Measurements from ENCODE around the gene UBA5. TPM values are rescaled to one million over a fixed set of nuclear protein-coding genes. Genes with fewer than 3 reads are reported as not detected.
"Not testable (repeated sequence)": the region's sequence is repeated elsewhere in the genome, so short reads cannot be mapped to it uniquely, and the experiment has no call there.

The UBA5 gene
- total RNA-seq (2014; rRNA removed; shearing (Covaris generic)): 40.6 and 46.3 TPM in 2 replicates

GRCh38 chr3:132660052-132660810 is at the start of gene UBA5:
Gene UBA5, plus strand, starts transcription at chr3:132660329. Its CDS starts 209 bp downstream, at chr3:132660538.
- peak; percentile 76 for DNase-seq (ENCODE audit: low read depth)

- not testable (repeated sequence) for DNase-seq (ENCODE audit: low read depth)
Observed at GRCh38 chr3:132615301-132615700, 44.8 kb upstream of the UBA5 start.

DNA sequence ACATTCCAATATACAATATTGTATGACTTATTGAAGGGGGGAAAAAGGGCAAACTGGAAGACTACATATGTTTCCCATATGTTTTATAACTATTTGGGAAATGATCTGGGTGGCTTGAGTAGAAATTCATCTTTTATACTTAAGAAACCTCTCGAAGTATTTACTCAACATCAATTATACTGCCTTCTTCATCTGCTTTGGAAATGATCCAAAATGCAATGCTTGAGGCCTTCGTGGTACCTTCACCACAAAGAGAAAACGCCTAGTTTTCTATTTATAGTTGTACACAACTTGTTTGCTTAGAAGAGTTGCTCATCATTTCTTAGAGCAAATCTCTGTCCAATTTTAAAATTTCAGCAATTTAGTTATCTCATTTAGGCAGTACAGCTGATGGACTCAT is 44.2 kb upstream of the UBA5 start:
- DNase-seq (ENCODE audit: low read depth): peak; percentile 48

DNA sequence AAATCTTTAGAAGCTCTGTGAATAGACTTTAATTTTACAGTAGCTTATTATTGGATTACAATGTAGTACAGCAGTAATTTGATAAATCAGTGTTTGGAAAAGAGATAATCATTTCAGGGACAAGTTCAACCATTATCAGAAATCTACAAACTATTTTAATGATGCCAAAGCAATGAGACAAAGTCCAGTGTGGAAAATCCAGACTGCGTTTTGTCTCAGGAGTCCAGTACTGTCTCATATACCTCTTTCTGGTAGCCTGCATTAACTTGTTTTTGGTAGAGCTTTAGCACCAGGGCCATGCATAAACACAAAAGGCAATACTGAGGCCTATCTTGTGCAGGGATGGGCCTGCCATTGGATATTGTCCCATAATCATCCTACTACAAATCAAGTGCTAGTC is 43.3 kb upstream of the UBA5 start:
- no peak for DNase-seq (ENCODE audit: low read depth)

DNA sequence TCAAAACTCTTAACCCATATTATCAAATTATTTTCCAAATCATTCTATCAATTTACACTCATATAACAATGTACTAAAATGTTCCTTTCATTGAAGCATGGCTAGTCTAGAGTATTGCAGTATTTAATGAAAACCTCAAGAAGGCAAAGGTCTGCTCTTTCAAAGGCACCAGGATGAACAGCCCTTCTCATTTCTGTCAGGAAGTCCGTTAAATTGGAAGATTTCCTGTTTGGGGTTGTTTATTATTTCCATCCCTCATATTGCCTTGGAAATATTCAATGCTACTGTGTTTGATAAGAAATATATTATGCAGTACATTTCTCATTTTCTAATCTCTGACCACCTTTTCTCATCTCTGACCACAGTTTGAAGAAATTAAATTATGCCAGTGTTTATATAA is 38.0 kb upstream of the UBA5 start:
- DNase-seq (ENCODE audit: low read depth): peak; percentile 13

GRCh38 chr3:132622761-132623160 is 37.4 kb upstream of the UBA5 start:
- DNase-seq (ENCODE audit: low read depth): no peak

DNA sequence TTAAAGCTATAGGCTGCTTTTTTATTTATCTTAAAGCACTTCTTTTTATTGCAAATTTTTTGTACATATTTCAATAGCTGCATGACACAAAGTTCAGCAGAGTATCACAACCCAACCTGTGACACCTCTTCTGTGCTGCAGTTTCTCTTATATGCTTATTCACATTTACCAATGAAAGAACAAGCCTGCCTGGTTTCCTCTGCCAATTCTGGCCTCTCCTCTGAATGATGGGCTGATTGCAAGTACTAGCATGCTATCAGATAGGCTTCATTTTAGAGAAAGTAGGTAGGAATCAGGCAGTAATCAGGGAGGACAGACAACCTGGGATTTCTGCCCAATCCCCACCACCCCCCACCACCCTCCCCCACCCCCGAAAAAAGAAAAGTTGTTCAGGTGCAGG is 36.5 kb upstream of the UBA5 start:
- no peak for DNase-seq (ENCODE audit: low read depth)

- DNase-seq (ENCODE audit: low read depth): no peak
Observed at GRCh38 chr3:132624790-132625189, 35.3 kb upstream of the UBA5 start.

- DNase-seq (ENCODE audit: low read depth): no peak
Observed at GRCh38 chr3:132625613-132626012, 34.5 kb upstream of the UBA5 start.

DNA sequence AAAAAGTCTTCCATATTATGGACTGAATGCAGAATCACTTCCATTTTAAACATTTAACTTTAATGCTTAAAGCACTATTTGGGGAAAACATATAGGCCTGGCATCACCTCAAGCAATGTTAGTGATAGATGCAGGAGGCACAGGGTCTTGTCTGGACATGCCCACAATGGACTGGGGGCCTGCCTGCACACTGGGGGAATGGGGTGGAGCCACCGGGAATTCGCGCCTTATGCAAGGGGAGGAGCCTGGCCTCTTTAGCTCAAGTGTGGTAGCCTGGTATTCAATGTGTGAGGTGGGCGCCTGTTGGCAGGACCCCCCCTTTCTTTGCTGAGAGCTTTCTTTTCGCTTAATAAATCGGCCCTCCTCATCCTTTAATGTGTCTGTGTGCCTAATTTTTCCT is 33.2 kb upstream of the UBA5 start:
- DNase-seq (ENCODE audit: low read depth): no peak

GRCh38 chr3:132628157-132628556 is 32.0 kb upstream of the UBA5 start:
- no peak for DNase-seq (ENCODE audit: low read depth)

DNA sequence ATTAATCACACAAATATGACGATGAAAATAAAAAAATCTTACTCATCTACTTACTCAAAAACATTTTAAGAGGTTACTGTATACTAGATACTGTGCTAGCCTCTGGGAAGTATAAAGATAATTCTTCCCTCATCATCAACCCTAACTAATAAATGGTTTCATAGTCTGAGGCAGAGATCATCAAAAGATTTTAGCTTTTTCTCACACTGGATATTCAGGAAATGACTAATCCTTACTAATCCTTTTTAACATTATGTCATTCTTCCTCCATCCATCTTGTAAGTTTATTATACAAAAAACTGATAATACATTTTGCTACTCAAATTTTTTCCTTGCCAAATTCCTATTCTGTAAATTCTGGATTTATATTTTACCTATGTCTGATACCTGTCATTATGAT is 30.2 kb upstream of the UBA5 start:
- peak; percentile 61 for DNase-seq (ENCODE audit: low read depth)

DNA sequence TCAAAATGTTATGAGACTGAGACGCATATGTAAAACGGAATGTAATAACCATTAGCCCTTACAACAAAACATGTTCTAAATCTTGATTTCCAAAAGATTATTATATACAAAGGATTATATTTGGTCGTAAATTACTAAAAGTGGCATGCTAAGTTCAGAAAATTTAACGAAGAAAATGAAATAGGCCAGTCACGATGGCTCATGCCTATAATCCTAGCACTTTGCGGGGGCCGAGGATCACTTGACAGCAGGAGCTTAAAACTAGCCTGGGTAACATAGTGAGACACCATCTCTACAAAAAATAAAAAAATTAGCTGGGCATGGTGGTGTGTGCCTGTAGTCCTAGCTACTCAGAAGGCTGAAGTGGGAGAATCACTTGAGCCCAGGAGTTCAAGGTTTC is 29.5 kb upstream of the UBA5 start:
- no peak for DNase-seq (ENCODE audit: low read depth)

DNA sequence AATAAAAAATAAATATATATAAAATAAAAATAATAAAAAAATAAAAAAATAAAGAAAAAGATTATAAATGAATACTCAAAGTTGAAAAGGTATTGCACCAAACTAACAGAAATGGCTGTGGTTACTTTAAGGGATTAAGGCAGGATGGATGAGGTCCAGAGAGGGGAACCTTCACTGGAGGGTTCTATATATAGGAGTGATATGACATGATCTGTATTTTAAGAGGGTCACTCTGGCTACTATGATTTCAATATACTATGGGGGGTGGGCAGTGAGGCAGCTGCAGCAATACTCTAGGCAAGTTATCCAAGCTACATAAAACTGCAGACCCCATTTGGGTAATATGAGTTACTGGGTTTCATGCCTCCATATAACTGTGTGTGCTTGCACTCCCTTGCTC is 25.1 kb upstream of the UBA5 start:
- no peak for DNase-seq (ENCODE audit: low read depth)

GRCh38 chr3:132637590-132637989 is 22.5 kb upstream of the UBA5 start:
- DNase-seq (ENCODE audit: low read depth): no peak

- no peak for DNase-seq (ENCODE audit: low read depth)
Observed at GRCh38 chr3:132638706-132639105, 21.4 kb upstream of the UBA5 start.

DNA sequence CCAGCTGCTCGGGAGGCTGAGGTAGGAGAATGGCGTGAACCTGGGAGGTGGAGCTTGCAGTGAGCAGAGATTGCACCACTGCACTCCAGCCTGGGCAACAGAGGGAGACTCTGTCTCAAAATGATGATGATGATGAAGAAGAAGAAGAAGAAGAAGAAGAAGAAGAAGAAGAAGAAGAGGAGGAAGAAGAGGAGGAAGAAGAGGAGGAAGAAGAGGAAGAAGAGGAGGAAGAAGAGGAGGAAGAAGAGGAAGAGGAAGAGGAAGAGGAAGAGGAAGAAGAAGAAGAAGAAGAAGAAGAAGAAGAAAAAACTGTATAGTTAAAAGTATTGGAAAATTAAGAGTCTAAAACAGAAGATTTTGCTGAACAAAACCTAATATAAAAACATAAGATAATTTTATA is 18.7 kb upstream of the UBA5 start:
- not testable (repeated sequence) for DNase-seq (ENCODE audit: low read depth)

GRCh38 chr3:132641837-132642538 is 18.1 kb upstream of the UBA5 start:
- peak; percentile 60 for DNase-seq (ENCODE audit: low read depth)

DNA sequence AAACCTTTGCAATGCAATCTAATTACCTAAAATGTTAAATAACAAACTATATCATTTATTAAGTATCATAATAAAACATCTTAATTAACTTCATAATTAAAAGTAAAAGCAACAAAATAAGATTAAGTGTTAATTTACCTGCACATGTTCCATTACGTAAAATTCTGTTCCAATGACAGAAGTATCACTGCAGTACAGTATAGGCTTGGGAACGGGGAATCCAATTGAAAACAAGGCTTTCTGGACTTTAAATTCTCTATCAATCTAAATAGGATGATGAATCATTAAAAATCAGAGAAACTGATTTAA is 17.6 kb upstream of the UBA5 start:
- DNase-seq (ENCODE audit: low read depth): no peak

DNA sequence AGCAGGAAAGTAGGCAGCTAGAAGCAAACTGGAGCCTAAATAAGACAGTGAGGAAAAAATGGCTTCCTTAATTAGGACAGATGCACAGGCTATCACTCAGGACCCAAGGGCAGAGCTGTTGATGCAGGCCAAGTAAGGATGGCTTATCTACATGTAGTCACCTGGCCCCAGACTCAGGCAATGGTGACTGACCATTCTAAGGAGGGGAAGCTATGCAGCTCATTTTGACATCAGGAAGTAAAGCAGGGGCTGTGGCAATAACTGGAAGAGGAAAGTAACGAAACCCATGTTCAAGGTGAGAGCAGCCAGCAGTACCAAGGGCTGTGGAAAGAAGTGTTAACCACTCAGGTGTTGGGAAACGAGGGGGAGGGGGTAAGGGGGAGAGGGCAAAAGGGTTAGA is 16.8 kb upstream of the UBA5 start:
- DNase-seq (ENCODE audit: low read depth): no peak

GRCh38 chr3:132645058-132645457 is 15.1 kb upstream of the UBA5 start:
- no peak for DNase-seq (ENCODE audit: low read depth)

DNA sequence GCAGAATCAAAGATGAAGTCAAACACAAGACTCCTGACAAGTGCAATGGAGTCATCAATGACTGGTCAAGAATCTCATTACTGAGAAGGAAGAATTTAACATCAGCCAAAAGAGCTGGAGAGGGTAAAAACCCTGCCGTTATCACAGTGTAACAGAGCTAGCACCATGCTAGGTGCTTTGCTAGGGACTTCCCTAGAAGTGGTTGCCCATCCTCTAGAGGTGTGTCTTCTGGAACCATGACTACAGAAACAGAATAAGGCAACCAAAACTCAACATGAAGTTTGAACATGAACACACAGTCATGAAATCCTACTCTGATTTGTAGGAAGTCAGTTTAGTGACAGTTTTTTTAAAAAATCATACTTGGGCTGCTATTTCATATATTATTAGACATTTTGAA is 10.0 kb upstream of the UBA5 start:
- no peak for DNase-seq (ENCODE audit: low read depth)

GRCh38 chr3:132652640-132653270 is 7.4 kb upstream of the UBA5 start:
- peak; percentile 34 for DNase-seq (ENCODE audit: low read depth)
